ENCODE data around the gene PAPPA. TPM values are rescaled to one million over a fixed set of nuclear protein-coding genes. Genes with fewer than 3 reads are reported as not detected.

The PAPPA gene
- total RNA-seq, 1 experiment from 2014 or later: 3.9 TPM

GRCh38 chr9:116327701-116328405, 174.3 kb downstream of the PAPPA start:
- ChIA-PET CTCF (no interaction called here), POLR2A (ENCODE audit: unreplicated experiment) (no interaction called here)
- Histone ChIP-seq H3K4me2 (no peak overlapping the region), H3K27me3 (ENCODE audit: insufficient read depth, low read depth) (no peaks in the 10 kb centered on the region), H3K9me2 (ENCODE audit: insufficient read depth) (no peaks in the 10 kb centered on the region), H2AFZ (no peak overlapping the region), H4K20me1 (ENCODE audit: insufficient read depth) (no peaks in the 10 kb centered on the region), H3F3A (ENCODE audit: insufficient read depth, low read depth) (peaks cover 3% of the 10 kb centered on the region; the same call in 1 of the 2 replicates), H3K36me3 (ENCODE audit: low read depth) (no peaks in the 10 kb centered on the region), H3K27ac (no peak overlapping the region), H3K4me1 (replicated peaks; ENCODE audit: insufficient read depth) (peaks cover 16% of the 10 kb centered on the region), H3K79me2 (ENCODE audit: low read depth) (no peaks in the 10 kb centered on the region), H3K4me3 (no peak overlapping the region), H3K9me3 (ENCODE audit: insufficient read depth, low read depth) (no peaks in the 10 kb centered on the region)
- no peak for DNase-seq
- TF ChIP-seq CTCF (conservative IDR thresholded peaks at IDR 0.05) (no peak), EZH2 (IDR thresholded peaks at IDR 0.05; ENCODE audit: low read depth) (no peak)
- intact Hi-C loops (cut with micrococcal nuclease; ENCODE audit: unreplicated experiment): no loop called here
- no TSS peak for BruUV-seq (replicated peaks)

GRCh38 chr9:116329470-116329869, 175.9 kb downstream of the PAPPA start:
- H3K4me3 ChIP-seq: no peak overlapping the region
- H3K9me3 ChIP-seq (ENCODE audit: insufficient read depth, low read depth): no peaks in the 10 kb centered on the region
- H3K36me3 ChIP-seq (ENCODE audit: low read depth): no peaks in the 10 kb centered on the region
- no peaks in the 10 kb centered on the region for H4K20me1 ChIP-seq (ENCODE audit: insufficient read depth)
- H3K27ac ChIP-seq: no peak overlapping the region
- DNase-seq: no peak
- ChIA-PET CTCF (no interaction called here), POLR2A (ENCODE audit: unreplicated experiment) (no interaction called here)
- no peaks in the 10 kb centered on the region for H3K9me2 ChIP-seq (ENCODE audit: insufficient read depth)
- BruUV-seq (replicated peaks): no TSS peak
- TF ChIP-seq CTCF (conservative IDR thresholded peaks at IDR 0.05) (no peak), EZH2 (IDR thresholded peaks at IDR 0.05; ENCODE audit: low read depth) (no peak)
- intact Hi-C loops (cut with micrococcal nuclease; ENCODE audit: unreplicated experiment): no loop called here
- H3K4me1 ChIP-seq (replicated peaks; ENCODE audit: insufficient read depth): no peaks in the 10 kb centered on the region
- H2AFZ ChIP-seq: no peak overlapping the region
- no peaks in the 10 kb centered on the region for H3K79me2 ChIP-seq (ENCODE audit: low read depth)
- H3F3A ChIP-seq (ENCODE audit: insufficient read depth, low read depth): no peaks in the 10 kb centered on the region
- no peaks in the 10 kb centered on the region for H3K27me3 ChIP-seq (ENCODE audit: insufficient read depth, low read depth)
- H3K4me2 ChIP-seq: no peak overlapping the region

- no peak overlapping the region for H2AFZ ChIP-seq
- intact Hi-C loops (cut with micrococcal nuclease; ENCODE audit: unreplicated experiment): loop anchor here (10.0 kb wide), 1 partner anchor 176 kb away; the partner anchor contains the start of gene PAPPA
Measured at GRCh38 chr9:116331241-116331640, 177.7 kb downstream of the PAPPA start.

More at GRCh38 chr9:116331241-116331640, 177.7 kb downstream of the PAPPA start:
- H4K20me1 ChIP-seq (ENCODE audit: insufficient read depth): no peaks in the 10 kb centered on the region
- no peak overlapping the region for H3K4me2 ChIP-seq
- no peaks in the 10 kb centered on the region for H3K36me3 ChIP-seq (ENCODE audit: low read depth)
- H3K4me1 ChIP-seq (replicated peaks; ENCODE audit: insufficient read depth): no peaks in the 10 kb centered on the region
- POLR2A ChIA-PET (ENCODE audit: unreplicated experiment): no interaction called here
- DNase-seq: no peak
- H3K27me3 ChIP-seq (ENCODE audit: insufficient read depth, low read depth): no peaks in the 10 kb centered on the region
- H3K4me3 ChIP-seq: no peak overlapping the region
- H3F3A ChIP-seq (ENCODE audit: insufficient read depth, low read depth): no peaks in the 10 kb centered on the region
- H3K9me3 ChIP-seq (ENCODE audit: insufficient read depth, low read depth): no peaks in the 10 kb centered on the region
- CTCF ChIA-PET: no interaction called here
- BruUV-seq (replicated peaks): no TSS peak
- no peak overlapping the region for H3K27ac ChIP-seq
- H3K9me2 ChIP-seq (ENCODE audit: insufficient read depth): no peaks in the 10 kb centered on the region
- no peak for TF ChIP-seq EZH2 (IDR thresholded peaks at IDR 0.05; ENCODE audit: low read depth)
- TF ChIP-seq CTCF (conservative IDR thresholded peaks at IDR 0.05): no peak
- H3K79me2 ChIP-seq (ENCODE audit: low read depth): no peaks in the 10 kb centered on the region

Data from PC-9 (cell line).